ENCODE measurements around the gene ACACA.
"Not testable (repeated sequence)": the region's sequence is repeated elsewhere in the genome, so short reads cannot be mapped to it uniquely, and the experiment has no call there.

The ACACA gene

DNA sequence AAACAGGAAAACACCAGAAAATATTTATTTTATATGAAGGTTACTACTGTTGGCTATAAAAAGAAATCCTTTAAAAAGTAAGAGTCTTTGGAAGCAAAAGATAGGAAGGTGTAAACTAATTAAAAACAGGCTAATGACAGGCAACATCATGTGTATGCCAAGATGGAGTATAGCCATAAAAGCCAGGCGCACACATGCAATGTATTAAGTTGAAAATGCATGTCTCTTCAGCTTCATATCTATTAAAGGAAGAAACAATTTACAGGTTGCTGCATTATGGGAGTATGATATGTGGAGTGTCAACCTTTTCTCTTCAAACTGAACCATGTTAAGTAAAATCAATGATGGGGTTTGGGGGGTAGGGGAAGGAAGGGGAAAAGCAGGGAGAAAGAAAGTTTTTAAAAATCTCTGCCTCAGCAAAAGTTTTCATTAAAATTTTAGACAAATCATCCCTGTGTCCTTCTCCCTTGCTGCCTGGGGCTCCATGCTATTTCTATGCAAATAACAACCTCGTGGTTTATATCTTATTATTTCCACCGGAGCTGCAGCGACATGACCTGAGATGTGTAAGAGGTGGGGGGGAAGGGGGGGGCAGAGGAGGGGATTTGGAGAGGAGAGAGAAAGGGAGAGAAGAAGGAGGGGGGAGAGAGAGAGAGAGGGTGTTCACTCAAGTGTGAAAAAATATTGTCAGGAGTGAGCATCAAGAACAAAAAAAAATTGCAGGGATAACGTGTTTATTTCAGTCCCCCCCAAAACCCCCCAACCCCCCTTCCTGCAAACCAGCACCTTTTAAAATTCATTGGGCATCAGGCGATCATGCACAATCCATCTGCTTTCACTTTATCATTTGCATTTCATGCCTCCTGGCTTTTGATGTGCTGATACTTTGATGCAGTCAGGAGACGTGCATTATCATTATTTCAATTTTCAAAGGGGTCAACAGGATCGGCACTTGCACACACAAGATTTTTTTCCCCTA is 260.3 kb downstream of the ACACA start:
- TF ChIP-seq, protein P1, sequence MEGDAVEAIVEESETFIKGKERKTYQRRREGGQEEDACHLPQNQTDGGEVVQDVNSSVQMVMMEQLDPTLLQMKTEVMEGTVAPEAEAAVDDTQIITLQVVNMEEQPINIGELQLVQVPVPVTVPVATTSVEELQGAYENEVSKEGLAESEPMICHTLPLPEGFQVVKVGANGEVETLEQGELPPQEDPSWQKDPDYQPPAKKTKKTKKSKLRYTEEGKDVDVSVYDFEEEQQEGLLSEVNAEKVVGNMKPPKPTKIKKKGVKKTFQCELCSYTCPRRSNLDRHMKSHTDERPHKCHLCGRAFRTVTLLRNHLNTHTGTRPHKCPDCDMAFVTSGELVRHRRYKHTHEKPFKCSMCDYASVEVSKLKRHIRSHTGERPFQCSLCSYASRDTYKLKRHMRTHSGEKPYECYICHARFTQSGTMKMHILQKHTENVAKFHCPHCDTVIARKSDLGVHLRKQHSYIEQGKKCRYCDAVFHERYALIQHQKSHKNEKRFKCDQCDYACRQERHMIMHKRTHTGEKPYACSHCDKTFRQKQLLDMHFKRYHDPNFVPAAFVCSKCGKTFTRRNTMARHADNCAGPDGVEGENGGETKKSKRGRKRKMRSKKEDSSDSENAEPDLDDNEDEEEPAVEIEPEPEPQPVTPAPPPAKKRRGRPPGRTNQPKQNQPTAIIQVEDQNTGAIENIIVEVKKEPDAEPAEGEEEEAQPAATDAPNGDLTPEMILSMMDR (IDR thresholded peaks at IDR 0.05; ENCODE audit: low read depth, low read length): no peak
- no peak for DNase-seq (ENCODE audit: low read depth in 2 of 2)
- H3K4me3 ChIP-seq (replicated peaks in 1 of 2; ENCODE audit: low read depth in 2 of 2, low read length in 2 of 2): no peak overlapping the region

DNA sequence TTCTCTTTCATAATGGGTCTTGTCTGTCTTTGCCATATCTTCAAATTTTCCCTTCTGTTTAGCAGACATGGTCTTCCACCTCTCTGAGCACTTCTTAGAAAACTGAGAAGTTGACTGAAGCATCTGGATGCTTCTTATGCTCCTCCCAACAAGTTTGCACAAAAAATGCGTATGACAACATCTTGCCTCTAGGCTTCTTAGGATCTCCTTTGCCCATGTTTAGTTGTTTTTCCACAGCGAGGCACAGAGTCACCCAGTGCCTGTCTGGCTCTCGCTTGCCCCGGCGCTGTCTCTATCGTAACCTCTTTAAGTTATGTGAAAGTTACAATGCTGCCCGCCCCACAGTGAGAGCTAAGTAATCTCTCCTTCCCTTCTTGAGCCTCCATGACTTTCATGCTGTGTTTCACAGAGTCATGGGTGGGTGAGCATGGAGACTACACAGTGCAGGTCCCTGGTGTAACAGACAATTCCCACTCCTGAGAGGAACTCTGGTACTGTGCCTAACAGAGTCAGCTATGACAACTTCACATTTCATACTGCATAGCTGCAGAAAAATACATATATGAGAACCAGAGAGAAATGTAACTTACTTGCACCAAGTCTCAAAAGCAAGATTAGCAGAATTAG is 262.4 kb downstream of the ACACA start:
- no peak for DNase-seq (ENCODE audit: low read depth in 2 of 2)

GRCh38 chr17:37143558-37143957 is 263.1 kb downstream of the ACACA start:
- not testable (repeated sequence) for DNase-seq (ENCODE audit: low read depth in 2 of 2); H3K4me3 ChIP-seq (replicated peaks in 1 of 2; ENCODE audit: low read depth in 2 of 2, low read length in 2 of 2)

More for the DNA sequence above, 262.4 kb downstream of the ACACA start:
- no peak overlapping the region for H3K4me3 ChIP-seq (replicated peaks in 1 of 2; ENCODE audit: low read depth in 2 of 2, low read length in 2 of 2)
- TF ChIP-seq, protein P1 (IDR thresholded peaks at IDR 0.05; ENCODE audit: low read depth, low read length): no peak

DNA sequence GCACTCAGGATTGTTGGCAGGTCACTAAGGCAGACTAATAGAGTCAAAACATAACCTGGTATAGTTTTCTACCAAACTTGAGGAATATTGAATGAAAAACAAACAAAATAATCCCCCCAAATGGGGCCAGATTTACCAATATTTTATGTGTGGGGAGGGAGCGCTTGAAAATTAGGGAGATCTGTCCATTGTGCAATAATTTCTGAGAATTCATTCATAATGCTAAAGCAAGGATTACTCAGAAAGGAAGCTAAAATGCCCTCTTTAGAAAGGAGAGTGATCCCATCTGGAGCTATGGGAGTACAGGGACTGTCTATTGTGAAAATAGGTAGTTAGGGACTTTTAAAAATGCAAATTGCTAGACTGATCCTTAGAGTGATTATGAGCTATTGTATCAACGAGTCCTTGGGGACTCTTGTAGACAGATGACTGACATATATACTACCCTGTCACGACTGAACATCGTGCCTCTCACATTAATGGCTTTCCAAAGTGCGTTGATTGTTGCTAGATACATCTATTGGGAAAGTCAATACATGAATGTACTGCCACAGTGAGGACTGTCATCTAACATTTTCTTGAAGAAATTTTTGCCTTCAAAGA is 264.2 kb downstream of the ACACA start:
- peak in 1 of 2 donors; percentile 8 for DNase-seq (ENCODE audit: low read depth in 2 of 2)
- TF ChIP-seq, protein P1 (IDR thresholded peaks at IDR 0.05; ENCODE audit: low read depth, low read length): no peak
- no peak overlapping the region for H3K4me3 ChIP-seq (replicated peaks in 1 of 2; ENCODE audit: low read depth in 2 of 2, low read length in 2 of 2)

- H3K4me3 ChIP-seq (replicated peaks in 1 of 2; ENCODE audit: low read depth in 2 of 2, low read length in 2 of 2): no peak overlapping the region
- no peak for DNase-seq (ENCODE audit: low read depth in 2 of 2)
- TF ChIP-seq, protein P1 (IDR thresholded peaks at IDR 0.05; ENCODE audit: low read depth, low read length): no peak
Measured at GRCh38 chr17:37138571-37139120, 268.0 kb downstream of the ACACA start.

- no peak for DNase-seq (ENCODE audit: low read depth in 2 of 2)
- no peak overlapping the region for H3K4me3 ChIP-seq (replicated peaks in 1 of 2; ENCODE audit: low read depth in 2 of 2, low read length in 2 of 2)
- TF ChIP-seq, protein P1 (IDR thresholded peaks at IDR 0.05; ENCODE audit: low read depth, low read length): no peak
Measured at GRCh38 chr17:37137906-37138514, 268.6 kb downstream of the ACACA start.

Data from cardiac fibroblast (primary cell).